HepG2 (cell line): Measurements from ENCODE around the gene GALNT17. TPM values are rescaled to one million over a fixed set of nuclear protein-coding genes. Genes with fewer than 3 reads are reported as not detected.

Source experiments
- ATAC-seq: fragments of 200-7000 bp; cut with Tn5 transposase; 3 replicates; pipeline ENCODE4 v1.9.1; 2020; ENCODE audit warnings: mild to moderate bottlenecking, moderate library complexity
- BruUV-seq: library from RNA; stranded (reverse); fragments of 400-500 nt; replicated peaks from 2 replicates; lab custom pipeline; 2021; lab: Mats Ljungman, UMichigan
- CTCF ChIA-PET: fragments of 300-600 bp; formaldehyde crosslinking; extraction: SDS; loops from one replicate; lab custom pipeline; 2021; ENCODE audit warnings: low total read pairs, inconsistent platforms, low intra/inter-chr PET ratio; lab: Yijun Ruan, JAX
- POLR2A ChIA-PET: fragments of 350-600 bp; sonication (Branson Sonifier 250); formaldehyde crosslinking; loops from one replicate; lab custom pipeline; 2020; ENCODE audit warnings: antibody characterized with exemption, inconsistent platforms; lab: Yijun Ruan, JAX
- DNase-seq: peaks from one replicate; pipeline ENCODE4 v3.0.0-alpha.2; 2015; ENCODE audit warnings: low spot score
- FAIRE-seq: peaks from 3 replicates; lab custom pipeline; 2011; peaks lifted over from hg19 to GRCh38; lab: Jason Lieb, UNC
- H2AFZ ChIP-seq: one replicate; pipeline ENCODE4 v1.6.1; 2011; ENCODE audit warnings: low read length, inconsistent platforms
- H3K27ac ChIP-seq: fragments of 300-600 bp; 3 replicates; pipeline ENCODE4 v1.8.0; 2011; ENCODE audit warnings: mixed run types, mild to moderate bottlenecking, mixed read lengths, low read length, inconsistent platforms; ENCODE audit not compliant: insufficient read depth; ENCODE audit errors: extremely low read length
- H3K27me3 ChIP-seq, 2 experiments: fragments of 200-600 bp in 1 of 2; 2 replicates in 1 of 2; 3 replicates in 1 of 2; pipeline versions ENCODE4 v1.6.0 to v1.8.0; 2011; ENCODE audit warnings: low read length in 2 of 2, mild to moderate bottlenecking in 2 of 2, moderate library complexity in 2 of 2, inconsistent platforms in 1 of 2; ENCODE audit not compliant: insufficient read depth in 2 of 2, control insufficient read depth in 1 of 2
- H3K36me3 ChIP-seq, 2 experiments: fragments of 200-600 bp in 1 of 2; replicated peaks in 1 of 2; 2 replicates in 1 of 2; 3 replicates in 1 of 2; pipeline versions ENCODE4 v1.5.1 to v1.8.0; 2011; ENCODE audit warnings: low read length in 2 of 2, inconsistent platforms in 1 of 2; ENCODE audit not compliant: insufficient read depth in 2 of 2, control insufficient read depth in 1 of 2
- H3K4me1 ChIP-seq: 2 replicates; pipeline ENCODE4 v1.5.1; 2012; ENCODE audit warnings: low read length, inconsistent platforms; ENCODE audit not compliant: insufficient read depth
- H3K4me2 ChIP-seq: 2 replicates; pipeline ENCODE4 v1.6.0; 2011; ENCODE audit warnings: low read depth, low read length, inconsistent platforms
- H3K4me3 ChIP-seq, 3 experiments: fragments of 200-600 bp in 1 of 3; sonication (generic), shearing (Covaris generic) in 1 of 3; replicated peaks in 1 of 3; 2 replicates each; pipeline ENCODE4 v1.5.1; 2011 to 2016; ENCODE audit warnings: low read length in 3 of 3, inconsistent platforms in 2 of 3, low read depth in 2 of 3, mild to moderate bottlenecking in 2 of 3, control low read depth in 1 of 3, mixed read lengths in 1 of 3; ENCODE audit not compliant: insufficient read depth in 1 of 3
- H3K79me2 ChIP-seq: one replicate; pipeline ENCODE4 v1.6.1; 2011; ENCODE audit warnings: low read length, inconsistent platforms; ENCODE audit not compliant: insufficient read depth
- H3K9ac ChIP-seq: 2 replicates; pipeline ENCODE4 v1.6.0; 2011; ENCODE audit warnings: mild to moderate bottlenecking, low read depth, low read length, inconsistent platforms; ENCODE audit not compliant: insufficient read depth
- H3K9me3 ChIP-seq: 2 replicates; pipeline ENCODE4 v1.5.1; 2012; ENCODE audit warnings: mild to moderate bottlenecking, low read length
- H4K20me1 ChIP-seq: 2 replicates; pipeline ENCODE4 v1.6.0; 2011; ENCODE audit warnings: inconsistent platforms, mild to moderate bottlenecking, low read length, moderate library complexity; ENCODE audit not compliant: insufficient read depth
- BCL6 ChIP-seq: IDR thresholded peaks from 2 replicates; pipeline ENCODE4 v1.6.1; 2016; ENCODE audit warnings: missing genetic modification reagents, missing compliant biosample characterization
- KAT2B ChIP-seq: fragments of 150-350 bp; IDR thresholded peaks from 2 replicates; pipeline ENCODE4 v1.6.1; 2014; ENCODE audit warnings: low read depth, low read length, borderline replicate concordance
- RBM39 ChIP-seq: fragments of 200-400 bp; formaldehyde crosslinking; IDR thresholded peaks from one replicate; pipeline ENCODE4 v1.6.1; 2018; ENCODE audit warnings: antibody characterized with exemption, mild to moderate bottlenecking, low read depth, low read length; ENCODE audit not compliant: poor library complexity, severe bottlenecking
- SIN3A ChIP-seq: IDR thresholded peaks from 2 replicates; pipeline ENCODE4 v1.6.1; 2011; ENCODE audit warnings: low read depth, mild to moderate bottlenecking, control low read depth, low read length, borderline replicate concordance
- ZFP1 ChIP-seq: IDR thresholded peaks from 2 replicates; pipeline ENCODE4 v1.6.1; 2016
- ZNF234 ChIP-seq: sonication (generic); formaldehyde crosslinking; conservative IDR thresholded peaks from 2 replicates; pipeline ENCODE4 v1.5.1; 2020; ENCODE audit warnings: mild to moderate bottlenecking, missing genetic modification reagents
- ZNF431 ChIP-seq: sonication (generic); formaldehyde crosslinking; IDR thresholded peaks from 2 replicates; pipeline ENCODE4 v1.9.0; 2022; ENCODE audit warnings: missing genetic modification reagents, low read depth, mild to moderate bottlenecking, borderline replicate concordance
- ZNF556 ChIP-seq: sonication (generic); formaldehyde crosslinking; IDR thresholded peaks from 2 replicates; pipeline ENCODE4 v1.4.0; 2020; ENCODE audit warnings: mild to moderate bottlenecking, missing genetic modification reagents, borderline replicate concordance
- ZNF704 ChIP-seq: sonication (generic); formaldehyde crosslinking; IDR thresholded peaks from 2 replicates; pipeline ENCODE4 v1.8.1; 2023; ENCODE audit warnings: mild to moderate bottlenecking, inconsistent platforms, moderate library complexity, missing genetic modification reagents, borderline replicate concordance
- WGBS: methylation state at CpG from one replicate; pipeline ENCODE4 v1.1.6; 2017; ENCODE audit warnings: low lambda C conversion rate; 5-methylcytosine and 5-hydroxymethylcytosine counted together
- in situ Hi-C: cut with HindIII; loops from 2 replicates; pipeline ENCODE4 v1.10.0; 2017; ENCODE audit warnings: low pct_unique_long_range_greater_than_20kb; ENCODE audit not compliant: extremely low pct_ligation_motif_present
- intact Hi-C: fragments of 100-400 bp; cut with micrococcal nuclease; formaldehyde crosslinking; loops from one replicate; pipeline ENCODE4 v1.10.0; 2022; ENCODE audit not compliant: unreplicated experiment
- polyA plus RNA-seq, 8 experiments: library from polyadenylated mRNA; depleted of rRNA in 3 of 8; stranded (reverse) in 7 of 8; unstranded in 1 of 8; fragments of >200 nt; fragmentation: Illumina TruSeq in 4 of 8; extraction: Trizol in 4 of 8; gene quantifications; 2 replicates each; pipeline versions ENCODE4 v1.2.1 to v1.2.3, GENCODE V29; 2011 to 2016; ENCODE audit warnings: low read depth in 4 of 8, missing spikeins in 1 of 8, mixed read lengths in 1 of 8; ENCODE audit not compliant: insufficient read depth in 1 of 8
- total RNA-seq, 5 experiments: library from RNA; depleted of rRNA; stranded (reverse); fragments of >200 nt; fragmentation: Illumina TruSeq; extraction: Trizol; gene quantifications; 2 replicates each; pipeline ENCODE4 v1.2.3, GENCODE V29; 2016; ENCODE audit warnings: low read depth in 1 of 5

GALNT17 gene
- total and polyA plus RNA-seq, 2 of the 13 experiments (the other 11 are each of a cell fraction or from before 2014, with no cell fraction given) = not detected

GRCh38 chr7:71566376-71566775 lies 434.4 kb downstream of the GALNT17 start:
- H3K27me3 ChIP-seq = peaks cover 0 to 3% of the 10 kb centered on the region in 2 experiments; a peak in 2 of 5 replicates
- H4K20me1 ChIP-seq = no peaks in the 10 kb centered on the region
- no peak overlapping the region for H3K9ac ChIP-seq
- DNase-seq = no peak
- no peaks in the 10 kb centered on the region for H3K4me1 ChIP-seq
- WGBS = 30% methylated on average over 6 of the region's 8 CpGs
- in situ Hi-C loops (no loop called here), intact Hi-C loops (no loop called here)
- no peak overlapping the region for H2AFZ ChIP-seq
- H3K4me2 ChIP-seq = no peak overlapping the region
- ChIA-PET CTCF (no interaction called here), POLR2A (no interaction called here)
- no peak overlapping the region for H3K27ac ChIP-seq
- no peak for ATAC-seq
- H3K4me3 ChIP-seq = no peak overlapping the region
- H3K36me3 ChIP-seq = no peaks in the 10 kb centered on the region
- no TSS peak for BruUV-seq
- H3K79me2 ChIP-seq = no peaks in the 10 kb centered on the region
- no peaks in the 10 kb centered on the region for H3K9me3 ChIP-seq
- TF ChIP-seq SIN3A = no peak
- no peak for TF ChIP-seq ZNF234 (CRISPR knock-in tag)
- no peak for TF ChIP-seq ZNF431 (CRISPR knock-in tag)
- TF ChIP-seq KAT2B = no peak
- TF ChIP-seq ZNF556 (CRISPR knock-in tag) = no peak
- TF ChIP-seq ZFP1 (CRISPR knock-in tag) = no peak
- TF ChIP-seq RBM39 = no peak
- no peak for TF ChIP-seq BCL6 (CRISPR knock-in tag)
- no peak for TF ChIP-seq ZNF704 (CRISPR knock-in tag)
- FAIRE-seq = no peak
